ENCODE data around the gene PPTC7. TPM values are rescaled to one million over a fixed set of nuclear protein-coding genes. Genes with fewer than 3 reads are reported as not detected.
"Not testable (repeated sequence)": the region's sequence is repeated elsewhere in the genome, so short reads cannot be mapped to it uniquely, and the experiment has no call there.

PPTC7 gene, protein sequence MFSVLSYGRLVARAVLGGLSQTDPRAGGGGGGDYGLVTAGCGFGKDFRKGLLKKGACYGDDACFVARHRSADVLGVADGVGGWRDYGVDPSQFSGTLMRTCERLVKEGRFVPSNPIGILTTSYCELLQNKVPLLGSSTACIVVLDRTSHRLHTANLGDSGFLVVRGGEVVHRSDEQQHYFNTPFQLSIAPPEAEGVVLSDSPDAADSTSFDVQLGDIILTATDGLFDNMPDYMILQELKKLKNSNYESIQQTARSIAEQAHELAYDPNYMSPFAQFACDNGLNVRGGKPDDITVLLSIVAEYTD
- 10 to 100 TPM; 19.1 to 22.1 (median 20.8) TPM for polyA plus RNA-seq (ENCODE audit: insufficient read length in 4 of 4)

DNA sequence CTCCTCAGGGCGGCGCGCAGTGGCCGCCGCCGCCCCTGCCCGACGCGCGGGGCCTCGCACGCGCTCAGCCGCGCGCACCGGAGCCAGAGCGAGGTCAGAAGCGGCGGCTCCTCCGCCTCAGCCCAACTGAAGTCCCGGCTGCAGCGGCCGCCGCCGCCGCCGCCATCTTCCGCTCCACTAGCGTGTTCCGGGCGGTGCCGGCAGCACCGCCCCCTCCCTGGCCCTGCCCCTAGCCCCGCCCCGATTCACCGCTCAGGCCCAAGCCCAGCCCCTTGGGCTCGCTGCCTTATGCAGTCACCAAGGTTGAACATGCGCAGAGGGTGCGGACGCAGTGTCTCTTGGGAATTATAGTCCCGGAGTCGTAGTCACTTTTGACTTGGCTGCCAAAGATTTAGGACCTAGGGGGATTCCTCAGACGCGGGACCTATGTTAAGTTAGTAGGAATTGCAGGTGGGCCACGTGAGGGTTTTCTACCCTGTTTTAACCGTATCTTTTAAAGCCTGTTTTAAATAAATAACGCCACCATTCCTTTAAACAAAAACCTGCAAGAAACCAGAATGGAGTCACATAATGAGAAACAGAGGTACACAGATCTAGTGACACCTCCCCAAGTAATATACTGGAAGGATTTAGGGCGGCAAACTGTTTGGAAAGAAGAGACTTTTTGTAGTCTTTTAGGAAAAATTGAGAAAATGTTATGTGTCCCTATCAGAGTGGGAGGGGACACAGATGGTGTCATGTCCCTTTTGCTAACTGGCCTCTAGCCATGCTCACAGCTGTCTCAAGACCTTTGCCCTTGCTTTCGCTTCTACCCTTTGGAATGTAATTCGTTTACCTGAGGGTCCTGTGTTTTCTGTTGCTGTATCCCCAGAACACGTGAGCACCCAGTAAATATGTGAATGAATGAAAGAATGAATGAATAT lies at the start of gene PPTC7:
TSS of gene PPTC7 (minus strand) at position 182 of the 923 bp plus-strand sequence. CDS start 287 bp downstream, outside the sequence.
- peak; percentile 85 to 95 (median 90) for DNase-seq (ENCODE audit: low read depth in 4 of 4, low spot score in 2 of 4)

DNA sequence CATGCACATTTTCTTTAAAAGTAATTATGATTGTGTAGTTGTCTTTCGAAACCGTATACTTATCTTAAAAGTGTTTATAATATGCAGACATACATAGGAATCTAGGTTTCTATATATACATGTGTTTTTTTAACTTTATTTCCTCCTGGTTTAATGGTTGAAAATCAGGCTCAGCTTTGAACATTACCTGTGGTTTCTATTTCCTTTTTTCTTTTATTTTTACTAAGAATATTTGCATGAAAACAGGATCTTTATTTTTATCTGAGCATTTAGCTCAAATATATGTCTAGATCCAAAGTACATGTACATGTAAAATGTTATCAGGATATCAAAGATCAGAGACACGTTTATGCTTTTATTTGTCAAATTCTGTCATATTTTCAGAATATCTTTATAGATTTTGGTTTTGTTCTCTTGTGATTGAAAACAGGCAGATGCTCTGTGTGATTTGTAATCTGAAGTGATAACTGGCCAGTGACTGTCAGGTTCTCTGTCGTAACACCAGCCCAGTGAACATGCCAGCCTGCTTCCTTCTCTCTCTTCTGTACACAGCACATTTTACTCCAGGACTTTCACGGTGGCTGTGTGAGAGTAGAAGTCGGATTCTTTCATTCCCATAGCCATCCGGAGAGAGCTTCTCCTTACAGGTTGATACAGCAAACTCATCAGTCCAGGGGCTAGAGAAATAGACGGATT lies 44.5 kb upstream of the PPTC7 start:
- no peak for DNase-seq (ENCODE audit: low read depth in 4 of 4, low spot score in 2 of 4)

DNA sequence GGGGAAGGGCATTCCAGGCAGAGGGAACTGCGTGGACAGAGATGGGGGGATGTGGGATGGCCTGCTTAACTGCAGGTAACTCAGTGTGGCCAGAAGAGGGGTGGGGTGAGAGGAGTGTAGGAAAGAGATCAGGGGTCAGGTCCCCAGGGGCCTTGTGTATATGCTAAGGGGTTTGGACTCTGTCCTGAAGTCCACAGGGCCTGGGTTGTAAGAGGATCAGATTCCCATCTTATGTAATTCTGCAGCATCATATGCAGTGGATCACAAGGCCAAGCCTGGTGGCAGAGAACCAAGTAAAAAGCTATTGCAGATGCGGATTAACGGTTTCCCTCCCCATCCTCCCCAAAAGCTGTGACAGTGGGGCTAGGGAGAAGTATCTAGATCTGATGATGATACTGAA lies 39.5 kb upstream of the PPTC7 start:
- DNase-seq (ENCODE audit: low read depth in 4 of 4, low spot score in 2 of 4): no peak

DNA sequence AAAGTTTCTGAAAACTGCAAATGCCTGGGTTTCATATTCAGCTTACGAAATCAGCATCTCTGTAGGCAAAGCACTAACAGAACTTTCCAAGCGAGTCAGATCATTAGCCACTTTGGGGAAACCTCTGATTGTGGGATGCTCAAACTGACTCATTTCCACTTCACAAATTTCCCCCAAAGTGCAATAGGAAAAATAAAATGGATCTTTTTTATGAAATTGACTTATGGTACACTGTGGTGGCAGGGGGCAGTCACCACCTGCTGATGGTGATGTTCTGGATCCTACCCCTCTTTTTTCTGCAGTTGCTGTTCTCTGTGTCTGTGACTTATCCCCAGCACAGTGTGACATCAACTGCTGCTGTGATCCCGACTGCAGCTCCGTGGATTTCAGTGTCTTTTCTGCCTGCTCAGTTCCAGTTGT lies 36.4 kb upstream of the PPTC7 start:
- DNase-seq (ENCODE audit: low read depth in 4 of 4, low spot score in 2 of 4): no peak

DNA sequence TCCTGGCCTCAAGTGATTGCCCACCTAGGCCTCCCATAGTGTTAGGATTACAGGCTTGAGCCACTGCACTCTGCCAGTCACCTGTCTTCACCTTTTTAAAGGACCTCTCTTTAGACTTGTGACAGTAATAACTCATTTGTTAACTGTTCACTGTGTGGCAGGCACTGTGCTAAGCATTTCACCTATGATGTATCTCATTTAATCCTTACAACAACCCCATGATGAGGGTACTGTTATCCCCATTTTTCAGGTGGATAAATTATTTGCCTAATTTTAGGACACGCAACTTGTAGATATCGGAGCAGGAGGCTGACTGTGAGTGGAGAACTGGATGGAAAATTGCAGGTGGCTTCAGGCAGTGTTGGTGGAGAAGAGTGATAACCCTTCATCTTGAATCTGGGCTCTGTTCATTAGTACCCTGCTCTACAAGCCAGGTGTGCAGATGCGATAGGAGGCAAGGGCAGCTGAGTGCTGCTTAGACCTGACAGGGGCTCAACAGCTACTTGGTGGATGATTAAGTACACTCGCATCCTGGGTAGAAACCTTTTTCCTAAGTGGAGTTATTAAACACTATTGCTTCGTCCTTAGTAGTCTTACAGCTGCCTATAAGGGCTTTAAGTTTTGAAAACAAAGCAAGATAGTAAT lies 33.5 kb upstream of the PPTC7 start:
- DNase-seq (ENCODE audit: low read depth in 4 of 4, low spot score in 2 of 4): no peak

DNA sequence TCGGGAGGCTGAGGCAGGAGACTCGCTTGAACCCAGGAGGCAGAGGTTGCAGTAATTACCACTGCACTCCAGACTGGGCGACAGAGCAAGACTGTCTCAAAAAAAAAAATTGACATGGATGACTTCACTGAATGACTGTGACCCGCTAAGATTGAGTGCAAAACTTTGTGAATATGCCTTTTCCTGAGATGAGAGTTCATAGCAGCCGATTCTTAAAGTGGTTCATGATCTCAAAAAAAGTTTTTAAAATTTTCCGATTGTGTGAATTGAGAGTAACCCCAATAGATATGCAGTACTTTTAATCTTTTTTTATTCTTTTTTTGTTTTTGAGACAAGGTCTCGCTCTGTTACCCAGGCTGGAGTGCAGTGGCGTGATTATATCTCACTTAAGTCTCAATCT lies 32.1 kb upstream of the PPTC7 start:
- no peak for DNase-seq (ENCODE audit: low read depth in 4 of 4, low spot score in 2 of 4)

DNA sequence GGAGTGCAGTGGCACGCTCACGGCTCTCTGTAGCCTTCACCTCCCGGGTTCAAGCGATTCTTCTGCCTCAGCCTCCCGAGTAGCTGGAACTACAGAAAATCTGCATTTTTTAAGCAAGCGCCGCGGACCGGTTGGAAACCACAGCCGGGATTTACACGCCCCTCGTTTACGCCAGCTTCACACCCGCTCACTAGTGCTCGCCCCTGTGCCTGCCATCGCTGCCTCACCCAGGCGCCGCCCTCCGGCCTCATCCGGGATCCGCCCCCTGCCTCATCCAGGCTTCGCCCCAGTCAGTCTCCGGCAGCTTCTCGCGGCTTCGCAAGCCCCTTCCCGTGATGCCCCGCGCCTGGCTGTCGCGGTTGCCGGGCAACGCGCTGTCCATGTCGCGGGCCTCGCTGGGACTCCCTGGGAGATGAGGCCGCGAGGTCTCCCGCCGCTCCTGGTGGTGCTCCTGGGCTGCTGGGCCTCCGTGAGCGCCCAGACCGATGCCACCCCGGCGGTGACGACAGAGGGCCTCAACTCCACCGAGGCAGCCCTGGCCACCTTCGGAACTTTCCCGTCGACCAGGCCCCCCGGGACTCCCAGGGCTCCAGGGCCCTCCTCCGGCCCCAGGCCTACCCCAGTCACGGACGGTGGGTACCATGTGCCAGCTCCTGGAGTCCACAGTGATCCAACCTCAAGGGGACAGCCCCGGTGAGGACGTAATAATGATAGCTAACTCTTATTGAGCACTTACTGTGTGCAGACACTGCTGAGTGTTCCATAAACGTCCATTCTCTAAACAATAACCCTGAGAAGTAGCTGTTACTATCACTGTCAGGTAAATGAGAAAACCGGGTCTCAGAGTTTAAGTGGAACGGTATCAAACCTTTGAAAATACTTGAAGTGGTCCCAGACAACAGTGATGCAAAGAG lies 30.9 kb upstream of the PPTC7 start, which contains the start of gene TCTN1:
TSS of gene TCTN1 (plus strand) at position 359 of the 914 bp plus-strand sequence. CDS start at position 413, 54 bp downstream.
- DNase-seq (ENCODE audit: low read depth in 4 of 4, low spot score in 2 of 4): peak; percentile 69 to 91 (median 84)

DNA sequence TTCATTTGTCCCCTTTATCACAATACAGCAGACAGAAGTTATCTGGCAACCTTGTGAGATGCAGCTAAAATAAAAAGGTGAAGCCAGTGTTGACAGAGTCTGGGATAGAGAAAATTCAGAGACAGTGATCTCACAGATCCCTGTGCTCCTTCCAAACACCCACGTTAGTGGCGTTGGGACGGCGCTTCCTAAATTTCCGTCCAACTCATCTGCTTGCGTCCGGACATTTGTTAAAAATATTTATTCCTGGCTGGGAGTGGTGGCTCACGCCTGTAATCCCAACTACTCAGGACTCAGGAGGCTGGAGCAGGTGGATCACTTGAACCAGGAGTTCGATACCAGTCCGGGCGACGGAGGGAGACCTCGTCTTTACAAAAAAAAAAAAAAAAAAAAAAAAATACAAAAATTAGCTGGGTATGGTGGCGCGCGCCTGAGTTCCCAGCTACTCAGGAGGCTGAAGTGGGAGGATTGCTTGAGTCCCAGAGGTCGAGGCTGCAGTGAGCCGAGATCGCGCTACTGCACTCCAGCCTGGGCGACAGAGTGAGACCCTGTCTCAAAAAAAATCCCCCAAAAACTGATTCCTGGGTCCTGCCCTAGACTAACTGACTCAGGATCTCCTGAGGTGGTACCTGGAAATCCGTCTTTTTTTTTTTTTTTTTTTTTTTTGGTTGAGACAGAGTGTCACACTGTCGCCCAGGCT lies 30.1 kb upstream of the PPTC7 start:
- no peak for DNase-seq (ENCODE audit: low read depth in 4 of 4, low spot score in 2 of 4)

DNA sequence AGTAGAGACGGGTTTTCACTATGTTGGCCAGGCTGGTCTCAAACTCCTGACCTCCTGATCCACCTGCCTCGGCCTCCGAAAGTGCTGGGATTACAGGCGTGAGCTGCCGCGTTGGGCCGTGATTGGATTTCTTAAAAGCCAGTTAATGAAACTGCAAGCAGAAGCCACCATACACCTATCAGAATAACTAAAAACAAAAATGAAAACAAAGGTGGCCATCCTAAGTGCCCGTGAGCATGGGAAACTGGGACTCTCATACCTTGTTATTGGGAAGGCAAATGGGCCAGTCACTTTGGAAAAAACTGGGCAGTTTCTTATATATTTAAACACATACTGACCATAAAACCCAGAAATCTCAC lies 23.1 kb upstream of the PPTC7 start:
- no peak for DNase-seq (ENCODE audit: low read depth in 4 of 4, low spot score in 2 of 4)

DNA sequence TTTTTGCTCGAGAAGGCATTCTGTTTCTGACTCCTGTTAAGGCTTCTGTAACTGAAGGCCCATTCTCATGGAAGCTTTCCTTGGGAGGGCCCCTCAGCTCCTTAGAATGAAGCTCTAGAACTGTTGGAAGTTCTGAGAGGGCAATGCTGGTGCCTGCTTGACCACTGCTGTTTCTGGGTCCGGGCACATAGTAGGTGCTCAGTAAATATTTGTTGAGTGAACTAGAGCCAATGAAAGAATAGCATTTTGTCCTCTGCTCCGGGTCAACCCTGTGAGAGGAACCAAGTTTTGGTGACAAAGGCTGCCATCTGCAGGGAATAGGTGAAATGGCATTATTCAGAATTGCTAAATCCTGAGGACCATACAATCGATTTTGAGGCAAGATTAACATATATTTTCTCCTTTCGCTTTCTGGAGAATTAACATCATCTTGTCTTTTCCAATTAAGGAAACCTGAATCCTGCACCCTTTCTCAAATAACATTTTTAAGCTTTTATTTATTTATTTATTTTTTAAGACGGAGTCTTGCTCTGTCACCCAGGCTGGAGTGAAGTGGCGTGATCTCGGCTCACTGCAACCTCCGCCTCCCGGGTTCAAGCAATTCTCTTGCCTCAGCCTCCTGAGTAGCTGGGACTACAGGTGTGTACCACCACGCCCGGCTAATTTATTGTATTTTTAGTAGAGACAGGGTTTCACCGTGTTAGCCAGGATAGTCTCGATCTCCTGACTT lies 19.1 kb upstream of the PPTC7 start:
- not testable (repeated sequence) for DNase-seq (ENCODE audit: low read depth in 4 of 4, low spot score in 2 of 4)

DNA sequence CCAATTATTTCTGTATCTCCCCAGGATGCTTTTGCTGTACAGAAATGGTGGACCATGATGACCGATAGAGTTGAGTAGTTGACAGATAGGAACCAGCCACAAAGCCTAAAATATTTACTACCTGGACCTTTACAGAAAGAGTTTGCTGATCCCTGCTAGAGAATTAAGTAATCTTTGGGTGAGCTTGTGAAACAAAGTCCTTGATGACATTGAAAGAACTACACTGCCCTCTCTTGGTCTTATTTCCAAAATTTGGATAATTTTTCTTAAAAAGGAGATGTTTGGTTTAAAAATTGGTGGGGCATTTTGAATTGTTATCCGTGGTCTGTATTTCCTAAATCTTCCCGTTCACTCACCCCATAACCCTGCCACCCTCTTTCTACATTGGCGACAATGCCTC lies 17.1 kb upstream of the PPTC7 start:
- DNase-seq (ENCODE audit: low read depth in 4 of 4, low spot score in 2 of 4): no peak

DNA sequence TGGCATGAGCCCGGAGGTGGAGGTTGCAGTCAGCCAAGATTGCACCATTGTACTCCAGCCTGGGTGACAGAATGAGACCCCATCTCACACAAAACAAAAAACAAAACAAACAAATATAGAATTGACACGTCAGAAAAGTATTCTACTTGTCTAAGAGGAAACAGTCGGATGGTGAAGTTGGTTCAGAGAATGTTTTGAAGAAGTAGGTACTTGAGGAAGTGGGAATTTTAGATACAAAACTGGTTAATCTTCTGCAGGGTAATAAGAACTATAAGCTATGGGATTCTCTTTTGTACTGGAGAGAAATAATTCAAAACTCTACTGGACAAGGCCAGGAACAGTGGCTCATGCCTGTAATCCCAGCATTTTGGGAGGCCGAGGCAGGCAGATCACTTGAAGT lies 16.2 kb upstream of the PPTC7 start:
- no peak for DNase-seq (ENCODE audit: low read depth in 4 of 4, low spot score in 2 of 4)

DNA sequence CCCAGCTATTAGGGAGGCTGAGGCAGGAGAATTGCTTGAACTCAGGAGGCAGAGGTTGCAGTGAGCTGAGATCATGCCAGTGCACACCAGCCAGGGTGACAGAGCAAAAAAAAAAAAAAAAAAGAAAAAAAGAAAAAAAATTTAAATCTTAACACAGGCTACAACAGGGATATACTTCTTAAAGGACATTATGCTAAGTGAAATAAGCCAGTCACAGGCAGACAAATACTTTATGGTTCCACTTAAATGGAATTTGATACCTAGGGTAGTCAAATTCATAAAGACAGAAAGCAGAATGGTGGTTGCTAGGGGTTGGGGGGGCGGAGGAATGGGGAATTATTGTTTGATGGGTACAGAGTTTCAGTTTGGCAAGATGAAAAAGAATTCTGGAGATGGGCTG lies 14.8 kb upstream of the PPTC7 start:
- DNase-seq (ENCODE audit: low read depth in 4 of 4, low spot score in 2 of 4): no peak

DNA sequence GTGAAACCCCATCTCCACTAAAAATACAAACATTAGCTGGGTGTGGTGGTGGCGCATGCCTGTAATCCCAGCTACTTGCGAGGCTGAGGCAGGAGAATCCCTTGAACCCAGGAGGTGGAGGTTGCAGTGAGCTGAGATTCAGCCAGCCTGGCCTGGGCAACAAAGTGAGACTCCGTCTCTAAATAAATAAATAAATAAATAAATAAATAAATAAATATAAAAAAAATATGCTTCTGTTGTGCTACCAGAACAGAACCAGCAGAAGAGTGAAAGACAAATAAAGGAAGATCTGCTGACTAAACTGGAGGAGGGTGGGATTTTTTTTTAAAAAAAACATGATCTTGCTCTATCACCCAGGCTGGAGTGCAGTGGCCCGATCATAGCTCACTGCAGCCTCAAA lies 9.8 kb upstream of the PPTC7 start:
- not testable (repeated sequence) for DNase-seq (ENCODE audit: low read depth in 4 of 4, low spot score in 2 of 4)

DNA sequence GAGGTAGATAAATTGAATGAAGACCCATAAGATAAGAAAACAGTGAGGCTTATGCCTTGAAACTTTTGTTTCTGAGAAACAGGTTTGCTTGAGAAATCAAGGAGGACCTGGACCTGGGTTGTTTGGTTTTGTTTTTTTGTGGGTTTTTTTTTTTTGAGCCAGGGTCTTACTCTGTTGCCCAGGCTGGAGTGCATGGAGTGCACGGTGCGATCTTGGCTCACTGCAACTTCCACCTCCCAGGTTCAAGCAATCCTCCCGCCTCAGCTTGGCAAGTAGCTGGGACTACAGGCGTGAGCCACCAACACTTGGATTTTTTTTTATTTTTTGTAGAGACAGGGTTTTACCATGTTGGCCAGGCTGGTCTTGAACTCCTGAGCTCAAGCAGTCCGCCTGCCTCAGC lies 9.0 kb upstream of the PPTC7 start:
- DNase-seq (ENCODE audit: low read depth in 4 of 4, low spot score in 2 of 4): no peak

DNA sequence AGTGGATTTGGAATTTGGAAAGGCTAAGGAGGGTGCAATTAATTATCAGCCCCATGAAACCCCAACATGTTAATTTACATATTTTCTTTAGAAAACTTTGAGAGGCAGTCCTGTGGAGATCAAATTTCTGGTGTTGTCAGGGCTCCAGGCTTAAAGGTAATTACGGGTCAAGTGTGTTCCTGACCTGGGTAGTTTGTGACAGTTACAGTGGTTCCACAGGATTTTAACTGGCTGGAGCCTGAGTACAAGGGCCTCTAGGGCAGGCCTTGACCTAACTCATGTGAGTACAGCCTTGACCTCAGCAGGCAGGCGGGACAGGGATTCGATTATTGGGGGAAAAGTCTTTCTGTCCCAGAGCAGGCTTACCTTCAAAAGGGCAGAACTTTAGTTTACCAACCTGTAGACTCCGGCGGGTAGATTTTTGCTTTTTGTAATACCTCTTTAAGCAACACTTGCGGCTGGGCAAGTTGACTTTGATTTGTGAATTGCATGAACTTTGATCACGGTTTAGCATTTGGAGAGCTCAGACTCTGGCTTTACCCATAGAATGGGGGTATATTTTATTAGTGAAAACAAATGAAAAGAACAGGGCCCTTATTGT lies 8.4 kb upstream of the PPTC7 start:
- no peak for DNase-seq (ENCODE audit: low read depth in 4 of 4, low spot score in 2 of 4)

DNA sequence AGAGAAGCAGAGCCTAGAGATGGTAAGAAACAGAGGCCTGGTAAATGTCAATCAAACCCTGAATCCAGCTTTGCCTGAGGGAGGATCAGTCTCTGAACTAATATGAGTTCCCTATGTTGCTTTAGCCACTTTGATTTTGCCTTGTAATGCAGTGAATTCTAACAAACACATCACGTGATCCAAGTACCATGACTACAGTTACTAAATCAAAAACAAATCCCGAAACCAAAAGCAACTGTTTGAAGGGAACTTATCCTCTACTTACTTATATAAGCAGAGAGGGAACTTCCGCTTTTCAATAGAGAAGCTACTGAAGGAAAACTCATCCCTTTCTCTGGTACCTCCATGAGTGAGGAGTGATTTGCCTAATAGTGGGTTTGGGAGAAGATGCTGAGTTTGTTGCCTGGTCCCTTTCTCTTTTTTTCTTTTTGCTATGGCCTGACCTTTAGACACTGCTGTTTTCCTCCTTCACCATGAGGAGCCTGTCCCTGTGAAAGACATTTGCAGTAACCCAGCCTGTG lies 7.7 kb upstream of the PPTC7 start:
- no peak for DNase-seq (ENCODE audit: low read depth in 4 of 4, low spot score in 2 of 4)

DNA sequence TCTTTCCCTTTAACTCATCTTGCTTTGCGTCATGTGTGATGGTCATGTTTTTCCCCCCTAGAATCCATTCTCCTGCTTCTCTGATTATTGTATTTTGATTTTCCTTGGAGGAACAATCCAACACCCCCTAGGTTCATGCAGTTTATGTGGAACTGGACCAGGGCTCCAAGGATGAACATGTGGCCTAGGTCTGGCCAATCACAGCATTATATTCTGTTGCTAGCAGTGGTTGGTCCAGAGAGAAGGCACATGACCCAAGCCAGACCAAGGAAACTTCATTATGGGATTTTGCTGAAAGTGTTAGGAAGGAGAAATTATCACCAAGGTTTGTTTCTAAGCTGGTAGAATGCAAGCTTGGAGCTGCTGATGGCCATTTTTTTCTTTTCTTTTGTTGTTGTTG lies 6.9 kb upstream of the PPTC7 start:
- no peak for DNase-seq (ENCODE audit: low read depth in 4 of 4, low spot score in 2 of 4)
